ENCODE data around the gene TAF4. TPM values are rescaled to one million over a fixed set of nuclear protein-coding genes. Genes with fewer than 3 reads are reported as not detected.
A peak's percentile ranks its signal among the peaks of the same experiment; 100 is the strongest.
"Not testable (repeated sequence)": the region's sequence is repeated elsewhere in the genome, so short reads cannot be mapped to it uniquely, and the experiment has no call there.

TAF4 gene
- total RNA-seq, 1 donor from 2014 or later: 19.9 TPM

DNA sequence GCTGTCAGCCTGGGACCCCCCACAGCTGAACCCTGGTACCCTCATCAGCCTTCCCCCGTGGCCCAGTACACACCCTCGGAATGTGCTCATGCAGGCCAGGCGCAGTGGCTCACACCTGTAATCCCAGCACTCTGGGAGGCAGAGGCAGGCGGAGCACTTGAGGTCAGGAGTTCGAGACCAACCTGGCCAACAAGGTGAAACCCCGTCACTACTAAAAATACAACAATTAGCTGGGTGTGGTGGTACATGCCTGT is 9.9 kb downstream of the TAF4 start:
- not testable (repeated sequence) for DNase-seq (ENCODE audit: low read depth)

DNA sequence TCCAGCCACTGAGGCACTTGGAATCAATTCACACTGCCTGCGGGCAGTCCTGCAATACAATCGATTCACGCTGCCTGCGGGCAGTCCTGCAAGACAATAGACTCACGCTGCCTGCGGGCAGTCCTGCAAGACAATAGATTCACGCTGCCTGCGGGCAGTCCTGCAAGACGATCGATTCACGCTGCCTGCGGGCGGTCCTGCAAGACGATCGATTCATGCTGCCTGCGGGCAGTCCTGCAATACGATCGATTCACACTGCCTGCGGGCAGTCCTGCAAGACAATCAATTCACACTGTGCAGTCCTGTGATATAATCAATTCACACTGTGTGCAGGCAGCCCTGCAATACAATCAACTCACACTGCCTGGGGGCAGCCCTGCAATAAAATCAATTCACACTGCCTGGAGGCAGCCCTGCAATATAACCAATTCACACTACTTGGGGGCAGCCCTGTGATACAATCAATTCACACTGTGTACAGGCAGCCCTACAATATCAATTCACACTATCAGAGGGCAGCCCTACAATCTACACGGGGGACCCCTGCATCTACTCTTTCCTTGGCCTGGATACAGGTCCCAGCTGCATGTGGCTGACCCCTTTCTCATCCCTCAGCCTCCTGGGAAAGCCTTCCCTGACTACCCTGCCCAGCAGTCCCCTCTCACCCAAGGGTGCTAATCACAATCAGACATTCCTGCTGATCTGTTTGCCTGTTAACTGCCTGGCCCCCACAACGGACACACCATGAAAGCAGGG is 10.4 kb downstream of the TAF4 start:
- DNase-seq (ENCODE audit: low read depth): no peak

DNA sequence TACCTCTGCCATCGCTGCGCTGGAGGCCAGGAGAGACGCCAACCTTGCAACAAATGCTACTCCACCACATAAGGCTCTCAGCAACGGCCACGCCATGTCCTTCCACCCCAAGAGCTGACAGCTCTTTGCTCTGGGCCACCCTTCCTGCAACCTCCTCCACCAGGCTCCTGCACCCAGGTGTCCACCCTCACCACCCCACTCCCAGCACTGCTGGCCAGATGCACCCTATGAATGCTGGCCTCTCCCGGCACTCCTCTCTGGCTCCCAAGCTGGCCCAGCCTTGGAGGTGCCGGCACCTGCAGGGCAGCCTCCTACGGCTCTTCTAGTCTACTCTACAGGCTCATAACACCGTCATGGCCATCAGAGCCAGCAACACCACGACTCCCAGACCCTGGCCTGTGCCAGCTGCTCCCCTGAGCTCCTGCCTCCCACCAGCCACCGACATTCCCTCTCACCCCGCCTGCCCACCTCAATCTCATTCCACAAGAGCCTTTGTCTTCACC is 11.2 kb downstream of the TAF4 start:
- no peak for DNase-seq (ENCODE audit: low read depth)

DNA sequence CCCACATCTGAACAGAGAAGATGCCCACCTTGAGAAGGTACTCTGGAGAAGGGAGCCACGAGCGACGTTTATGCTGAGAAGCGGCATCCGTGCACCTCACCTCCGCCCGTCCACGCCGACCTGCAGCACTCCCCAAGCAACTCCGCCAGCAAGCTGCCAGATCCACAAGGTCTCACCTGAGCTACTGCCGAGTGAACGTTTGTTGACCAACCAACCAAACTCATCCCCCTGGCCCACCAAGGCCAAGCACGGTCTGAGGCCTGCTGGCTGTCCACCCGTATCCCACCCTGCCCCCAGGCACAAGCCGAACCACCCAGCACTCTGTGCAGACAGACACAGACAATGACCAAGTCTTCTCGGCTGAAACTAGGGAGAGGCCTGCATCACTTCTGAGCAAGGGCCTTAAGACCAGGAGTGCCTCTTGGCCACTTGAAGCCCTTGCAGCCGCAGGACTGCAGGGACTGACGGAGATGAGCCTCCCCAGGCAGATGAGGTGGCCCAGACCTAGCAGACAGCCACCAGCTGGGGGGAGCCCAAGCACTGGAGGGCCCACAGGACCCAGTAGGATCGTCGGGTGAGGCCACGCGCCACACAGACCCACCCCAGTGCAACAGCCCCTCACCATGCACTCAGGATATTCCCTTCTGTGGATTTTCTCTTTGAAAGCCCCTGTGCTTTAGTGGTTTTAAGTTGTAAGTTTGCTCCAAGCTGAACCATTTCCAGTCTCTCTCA is 12.1 kb downstream of the TAF4 start:
- DNase-seq (ENCODE audit: low read depth): no peak

DNA sequence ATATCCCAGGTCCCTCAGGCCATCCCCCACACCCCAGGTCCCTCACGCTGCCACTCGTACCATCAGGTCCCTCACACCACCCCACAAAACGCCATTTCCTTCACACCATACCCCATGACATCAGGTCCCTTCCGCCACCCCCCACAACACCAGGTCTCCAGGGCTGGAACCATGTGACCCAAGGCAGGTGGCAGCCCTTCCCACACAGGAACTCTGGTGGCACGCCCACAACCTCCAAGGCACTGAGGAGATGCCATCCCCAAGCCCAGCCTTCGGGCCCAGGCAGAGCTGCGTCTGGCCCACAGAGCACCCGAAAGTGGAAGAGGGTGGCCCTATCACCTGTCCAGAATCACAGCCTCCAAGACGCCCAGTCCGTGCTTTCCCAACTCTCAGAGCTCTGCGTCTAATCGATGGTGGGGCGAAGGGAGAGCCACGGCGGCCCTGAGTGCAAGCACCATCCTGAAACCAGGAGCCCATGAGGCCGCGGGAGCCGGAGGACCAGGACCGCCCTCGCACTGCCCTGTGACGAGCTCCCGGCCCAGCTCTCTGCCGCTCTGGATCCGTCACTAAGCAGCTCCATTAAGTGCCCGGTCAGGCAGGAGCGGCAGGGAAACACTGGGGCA is 12.7 kb downstream of the TAF4 start:
- no peak for DNase-seq (ENCODE audit: low read depth)

DNA sequence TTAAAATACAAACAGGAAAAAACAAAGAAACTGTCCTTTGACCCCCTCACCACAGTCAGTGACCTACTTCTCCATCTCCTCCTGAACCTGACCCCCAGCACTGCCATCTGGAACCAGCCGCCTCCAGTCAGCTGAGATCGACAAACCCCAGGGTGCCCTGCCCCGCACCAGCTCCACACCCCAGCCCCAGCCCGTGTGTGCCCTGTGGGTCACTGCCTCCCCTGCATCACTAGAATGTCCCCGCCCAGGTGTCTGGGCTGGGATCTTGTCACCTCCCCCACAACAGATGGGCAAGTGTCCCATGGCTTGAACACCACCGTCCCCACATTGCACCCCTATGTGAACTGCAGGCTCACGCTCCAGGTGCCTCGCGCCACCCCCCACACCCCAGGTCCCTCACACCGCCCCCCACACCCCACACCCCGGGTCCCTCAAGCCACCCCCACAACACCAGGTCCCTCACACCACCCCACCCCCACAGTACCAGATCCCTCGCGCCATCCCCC is 13.3 kb downstream of the TAF4 start:
- DNase-seq (ENCODE audit: low read depth): no peak

DNA sequence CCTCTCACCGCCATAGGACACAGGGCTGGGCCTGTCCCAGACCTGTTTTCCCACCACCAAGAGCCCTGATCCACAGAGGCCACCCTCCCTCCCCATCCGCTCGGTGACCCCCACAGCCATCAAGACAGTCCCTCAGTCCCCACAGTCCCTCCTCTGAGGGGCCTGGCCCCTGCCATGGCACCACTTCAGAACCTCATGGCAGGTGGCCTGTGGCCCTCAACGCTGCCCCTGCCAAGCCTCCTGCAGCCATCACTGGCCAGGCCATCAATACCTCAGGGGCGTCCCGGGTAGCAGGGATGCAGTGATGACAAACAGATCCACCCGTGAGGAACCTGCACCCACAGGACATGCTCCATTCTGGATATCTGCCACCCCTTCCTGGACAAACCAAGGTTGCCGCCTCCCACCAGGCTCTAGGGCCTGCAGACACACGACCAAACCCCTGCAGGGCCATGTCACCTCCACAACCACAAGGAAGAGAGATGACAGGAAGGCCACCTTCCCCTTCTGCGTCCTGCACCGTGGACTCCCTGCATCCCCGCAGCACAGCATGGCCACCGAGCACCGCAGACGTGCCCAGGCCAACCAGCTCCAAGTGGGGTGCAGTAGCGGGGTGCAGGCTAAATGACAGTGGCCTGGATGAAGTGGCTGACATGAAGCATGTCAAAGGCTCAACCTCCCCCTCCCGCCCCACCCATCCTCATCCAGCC is 14.0 kb downstream of the TAF4 start:
- no peak for DNase-seq (ENCODE audit: low read depth)

DNA sequence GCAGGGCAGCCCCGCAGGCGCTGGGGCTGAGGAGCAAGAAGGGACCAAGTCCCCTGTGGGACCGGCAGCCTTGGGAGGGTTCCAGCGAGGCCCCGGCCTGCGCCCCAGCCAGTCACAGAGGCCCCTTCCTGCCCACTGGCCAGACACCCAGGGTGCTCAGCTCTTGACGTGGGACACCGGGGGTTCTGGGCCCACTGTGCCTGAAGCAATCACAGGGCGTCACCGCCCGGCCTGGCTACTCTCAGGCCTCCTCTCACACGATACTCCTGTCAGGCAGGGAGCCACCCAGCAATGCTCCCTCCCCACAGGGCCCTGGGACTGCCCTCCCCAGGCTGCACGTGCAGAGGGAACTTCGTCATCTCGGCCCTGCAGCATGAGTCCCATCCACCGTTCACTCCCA is 14.5 kb downstream of the TAF4 start:
- DNase-seq (ENCODE audit: low read depth): no peak

DNA sequence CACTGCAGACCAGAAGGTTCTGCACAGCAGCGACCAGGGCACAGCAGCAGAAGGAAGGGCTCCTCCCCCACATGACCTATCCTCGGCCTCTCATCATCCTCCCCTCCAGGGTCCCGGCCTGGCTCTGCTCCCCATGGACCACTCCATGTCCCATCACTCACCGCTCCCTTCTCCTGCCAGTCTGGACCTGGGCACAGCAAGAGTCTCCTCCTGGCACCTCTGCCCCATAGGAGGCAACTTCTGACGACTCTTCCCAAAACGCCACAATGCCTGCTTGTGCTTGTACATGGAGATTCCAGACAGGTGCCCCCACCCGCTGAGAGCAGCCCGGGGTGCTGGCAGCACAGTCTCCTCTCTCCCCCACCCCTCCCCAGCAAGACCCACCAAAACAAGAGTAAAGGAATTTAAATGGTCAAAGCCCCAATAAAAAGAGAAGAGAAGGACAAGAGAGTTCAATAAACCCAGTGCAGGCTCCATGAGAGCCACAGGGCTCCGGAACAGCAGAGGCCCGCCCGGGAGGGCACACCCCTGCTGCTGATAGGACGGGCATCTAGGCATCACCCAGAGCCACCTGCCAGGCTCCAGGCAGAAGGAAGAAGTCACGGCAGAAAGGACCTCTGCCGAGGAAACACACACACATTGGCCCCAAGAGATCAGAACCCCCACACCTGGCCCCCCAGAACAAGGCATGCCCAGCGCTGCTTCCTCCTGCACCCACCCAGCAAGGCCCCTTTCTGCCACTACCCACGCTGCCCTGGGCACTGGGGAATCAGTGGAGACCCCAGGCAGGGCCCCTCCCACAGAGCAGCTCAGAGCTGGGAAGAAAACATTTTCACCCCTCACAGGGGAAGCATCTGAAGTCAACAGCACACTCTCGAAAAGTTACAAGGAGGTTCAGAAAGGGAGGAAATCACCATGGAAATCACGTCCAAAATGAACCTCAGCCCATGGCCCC is 15.2 kb downstream of the TAF4 start:
- no peak for DNase-seq (ENCODE audit: low read depth)

DNA sequence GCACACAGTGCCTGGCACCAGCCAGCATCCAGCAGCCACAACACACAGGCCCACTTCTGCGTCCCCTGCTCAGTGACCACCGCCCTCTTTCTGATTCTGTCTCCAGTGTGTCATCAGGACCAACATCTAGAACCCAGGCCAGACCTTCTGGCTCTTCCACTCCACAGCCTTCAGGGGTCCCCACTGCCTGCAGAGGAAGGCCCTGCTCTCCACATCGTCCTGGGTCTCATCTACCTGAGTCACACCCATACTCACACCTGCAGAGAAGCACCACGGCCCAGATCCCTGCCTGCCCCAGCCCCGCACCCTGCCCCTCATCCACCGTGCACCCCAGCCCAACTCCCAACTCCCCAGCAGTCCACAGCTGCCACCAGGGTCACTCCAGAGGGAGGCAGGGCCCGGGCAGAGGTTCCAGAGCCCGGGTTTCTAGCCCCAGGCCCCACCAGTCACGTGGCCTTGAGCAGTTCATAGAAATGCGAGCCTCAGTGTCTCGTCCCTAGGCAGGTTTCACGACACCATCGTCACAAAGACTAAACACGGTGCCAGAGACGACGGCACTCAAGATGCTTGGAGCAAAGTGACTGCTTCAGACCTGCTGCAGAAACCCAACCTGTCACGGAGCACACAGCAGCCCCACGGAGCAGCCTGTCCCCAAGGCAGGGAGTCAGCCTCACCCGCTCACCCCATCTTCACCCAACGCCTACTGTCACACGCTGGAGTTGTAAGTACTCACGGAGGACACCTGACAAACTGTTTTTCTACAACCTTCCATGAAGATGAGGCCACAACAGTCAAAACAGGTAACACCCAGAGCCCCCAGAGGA is 16.1 kb downstream of the TAF4 start:
- DNase-seq (ENCODE audit: low read depth): no peak

DNA sequence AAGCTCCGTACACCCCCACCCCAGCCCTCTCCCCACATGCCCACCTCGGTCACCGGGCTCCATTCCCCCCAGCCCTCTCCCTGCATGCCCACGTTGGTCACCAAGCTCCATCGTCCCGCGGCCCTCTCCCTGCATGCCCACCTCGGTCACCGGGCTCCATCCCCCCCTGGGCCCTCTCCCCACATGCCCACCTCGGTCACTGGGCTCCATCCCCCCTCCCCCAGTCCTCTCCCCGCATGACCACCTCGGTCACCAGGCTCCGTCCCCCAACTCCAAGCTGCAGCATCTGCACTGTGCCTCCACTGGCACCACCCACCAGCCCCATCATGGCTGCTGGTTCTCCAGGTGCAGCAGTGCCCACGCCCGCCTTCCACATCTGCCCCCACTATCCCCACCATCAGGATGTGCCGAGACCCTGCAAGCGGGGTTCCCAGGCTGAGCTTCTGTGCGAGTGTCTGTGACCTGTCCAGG is 16.8 kb downstream of the TAF4 start:
- DNase-seq (ENCODE audit: low read depth): no peak

DNA sequence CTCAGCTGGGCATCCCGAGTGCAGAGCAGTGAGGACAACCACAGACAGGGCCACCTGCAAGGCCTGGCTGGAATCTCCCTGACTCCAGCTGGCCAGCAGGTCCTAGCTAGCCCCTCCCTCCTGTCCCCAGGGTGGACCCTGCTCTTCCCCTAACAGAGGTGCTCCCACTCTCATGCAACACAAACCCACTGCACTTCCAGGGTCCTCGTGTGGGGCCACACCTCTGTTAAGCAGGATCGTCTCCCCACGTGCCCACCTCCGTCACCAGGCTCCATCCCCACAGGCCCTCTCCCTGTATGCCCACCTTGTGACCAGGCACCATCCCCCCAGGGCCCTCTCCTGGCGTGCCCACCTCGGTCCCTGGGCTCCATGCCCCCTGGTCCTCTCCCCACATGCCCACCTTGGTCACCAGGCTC is 17.3 kb downstream of the TAF4 start:
- no peak for DNase-seq (ENCODE audit: low read depth)

DNA sequence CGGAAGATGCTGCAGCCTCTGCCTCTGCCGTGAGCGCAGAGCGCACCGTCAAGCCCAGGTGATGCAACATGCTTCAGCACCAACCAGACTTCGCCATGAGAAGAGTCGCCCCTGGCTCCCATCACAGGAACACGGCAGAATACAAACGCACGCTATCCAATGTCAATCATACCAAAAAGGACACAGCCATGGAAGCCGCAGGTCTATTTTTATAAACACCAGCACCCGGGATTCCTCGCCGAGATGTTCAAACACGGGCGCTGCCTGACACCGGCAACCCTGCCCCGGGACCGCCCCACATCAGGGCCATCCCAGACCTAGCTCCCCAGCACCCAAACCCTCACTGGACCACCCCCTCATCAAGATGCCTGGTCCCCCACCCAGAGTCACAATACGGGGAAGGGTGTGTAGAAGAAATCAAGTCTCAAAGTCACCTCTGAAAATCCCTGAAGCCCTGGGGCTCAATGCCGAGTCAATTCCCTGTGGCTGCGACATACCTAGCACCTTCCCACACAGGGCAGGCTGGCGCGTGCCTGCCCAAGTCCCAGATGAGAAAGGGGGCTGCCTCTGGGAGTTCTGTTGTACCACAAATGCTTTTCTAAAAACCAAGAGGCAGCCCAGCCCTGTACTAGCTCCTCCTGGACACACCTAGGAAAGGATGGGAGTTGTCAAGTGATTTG is 17.9 kb downstream of the TAF4 start:
- no peak for DNase-seq (ENCODE audit: low read depth)

DNA sequence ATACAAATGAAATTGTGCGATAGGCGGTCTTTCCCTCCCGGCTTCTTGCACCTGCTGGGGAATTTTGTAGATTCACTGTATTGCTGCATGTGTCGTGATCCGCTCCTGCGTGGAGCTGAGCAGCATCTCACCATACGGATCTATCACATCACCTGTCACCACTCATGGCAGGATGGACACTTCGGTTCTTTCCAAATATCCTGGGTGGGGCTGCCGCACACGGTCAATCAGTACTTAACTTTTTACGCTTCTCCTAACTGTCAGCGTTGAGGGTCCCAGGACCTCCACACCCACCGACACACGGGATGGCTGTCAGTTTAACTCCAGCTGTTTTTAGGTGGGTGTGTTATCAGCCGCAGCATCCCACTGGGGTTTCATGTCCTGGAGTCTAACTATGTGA is 19.2 kb downstream of the TAF4 start:
- no peak for DNase-seq (ENCODE audit: low read depth)

DNA sequence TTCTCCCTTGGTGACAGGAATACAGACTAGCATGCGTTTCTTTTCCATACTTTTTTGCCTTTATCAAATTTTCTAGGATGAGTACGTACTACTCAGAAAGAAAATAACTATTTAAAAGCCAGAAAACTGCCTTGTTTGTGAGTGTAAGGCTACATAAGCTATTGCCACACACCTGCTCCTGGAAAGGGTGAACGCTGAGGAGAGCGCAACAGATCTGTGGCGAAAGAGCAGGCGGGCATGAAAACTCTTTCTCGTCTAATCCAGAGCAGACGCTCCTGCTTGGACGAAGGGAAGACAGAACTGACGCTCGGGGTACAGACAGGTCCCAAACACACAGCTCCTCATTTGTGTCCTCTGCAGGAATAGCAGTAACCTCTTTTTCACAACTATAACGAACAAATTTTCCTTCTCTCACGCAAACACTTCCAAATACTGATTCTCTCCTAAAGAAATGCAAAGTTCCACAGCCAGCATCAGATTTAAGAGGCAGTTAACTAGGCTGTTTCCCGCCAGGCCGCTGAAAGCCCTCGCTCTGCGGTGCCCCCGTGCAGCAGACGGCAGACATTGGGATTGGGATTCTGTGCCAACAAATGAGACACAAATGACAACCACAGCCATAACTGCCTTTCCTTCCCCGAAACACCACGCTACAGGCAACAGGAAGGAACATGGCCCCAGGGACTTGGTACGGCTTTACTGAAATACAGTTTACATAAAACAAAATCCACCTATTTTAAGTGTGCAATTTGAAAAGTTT is 20.0 kb downstream of the TAF4 start:
- DNase-seq (ENCODE audit: low read depth): no peak

DNA sequence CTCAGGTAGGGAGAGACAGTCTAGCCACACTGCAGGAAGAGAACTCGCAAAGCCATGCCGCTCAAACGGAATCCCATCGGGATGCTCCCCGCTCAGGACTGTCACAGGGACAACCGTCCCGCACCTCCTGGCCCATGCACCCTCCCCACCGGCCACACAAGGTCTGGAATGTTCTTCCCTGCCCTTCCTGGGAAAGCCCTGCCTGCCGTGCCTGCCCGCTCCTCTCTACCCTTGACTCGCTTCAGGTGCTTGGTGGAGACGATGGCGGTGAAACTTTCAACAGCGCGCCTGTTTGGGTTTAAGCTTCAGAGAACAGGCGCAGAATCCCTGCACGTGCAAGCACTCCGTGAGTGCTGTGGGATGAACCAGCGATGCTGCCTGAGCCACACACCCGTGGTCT is 20.6 kb downstream of the TAF4 start:
- no peak for DNase-seq (ENCODE audit: low read depth)

DNA sequence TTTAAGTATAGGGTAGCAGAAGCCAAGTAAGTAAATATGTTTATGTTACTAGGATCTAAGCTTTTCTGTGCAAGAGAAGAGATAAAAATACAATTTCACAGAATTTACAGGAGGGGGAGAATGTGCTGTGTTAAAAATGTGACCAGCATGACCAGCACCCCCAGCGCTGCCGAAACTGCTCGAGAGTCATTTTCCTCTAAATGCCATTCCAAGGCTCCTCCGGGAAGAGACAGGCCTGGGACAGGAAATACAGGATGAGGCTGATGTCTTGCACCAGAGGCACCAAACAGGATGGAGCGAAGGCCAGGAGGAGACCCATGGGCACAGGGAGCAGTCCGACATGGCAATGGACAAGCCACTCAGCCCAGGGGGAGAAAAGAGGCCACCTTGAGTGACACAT is 21.1 kb downstream of the TAF4 start:
- DNase-seq (ENCODE audit: low read depth): no peak

DNA sequence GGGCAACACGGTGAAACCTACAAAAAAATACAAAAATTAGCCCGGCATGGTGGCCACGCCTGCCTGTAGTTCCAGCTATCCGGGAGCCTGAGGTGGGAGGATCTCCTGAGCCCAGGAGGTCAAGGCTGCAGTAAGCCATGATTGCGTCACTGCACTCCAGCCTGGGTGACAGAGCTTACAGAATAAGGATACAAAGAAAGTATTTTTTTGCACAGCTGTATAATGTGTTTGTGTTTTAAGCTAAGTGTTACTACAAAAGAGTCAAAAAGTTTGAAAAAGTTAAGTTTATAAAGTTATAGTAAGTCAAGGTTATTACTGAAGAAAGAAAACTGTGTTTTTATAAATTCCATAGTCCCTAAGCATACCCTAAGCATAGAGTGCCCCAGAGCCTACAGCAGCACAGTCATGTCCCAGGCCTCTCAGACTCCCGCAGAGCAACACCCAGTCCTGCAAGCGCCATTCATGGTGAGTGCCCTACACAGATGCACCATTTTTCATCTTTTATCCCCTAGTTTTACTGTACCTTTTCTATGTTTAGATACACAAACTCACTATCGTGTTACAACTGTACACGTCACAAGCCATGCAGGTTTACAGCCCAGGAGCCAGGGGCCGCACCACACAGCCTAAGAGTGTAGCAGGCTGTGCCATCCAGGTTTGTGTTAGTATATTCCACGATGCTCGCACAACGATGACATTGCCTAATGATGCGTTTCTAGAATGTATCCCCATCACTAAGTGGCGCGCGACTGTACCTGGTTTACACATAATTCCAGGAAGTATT is 22.4 kb downstream of the TAF4 start:
- DNase-seq (ENCODE audit: low read depth): peak; percentile 53

All from renal cortical epithelial cell (primary cell).